GM18907 (cell line): Measurements from ENCODE around the gene ITCH.
A peak's percentile ranks its signal among the peaks of the same experiment; 100 is the strongest.
"Not testable (repeated sequence)": the region's sequence is repeated elsewhere in the genome, so short reads cannot be mapped to it uniquely, and the experiment has no call there.

ENCODE experiments used
- ATAC-seq: cut with Tn5 transposase; IDR thresholded peaks from one replicate; pipeline ENCODE4 v1.9.1; 2021; ENCODE audit warnings: mild to moderate bottlenecking, moderate library complexity; ENCODE audit not compliant: unreplicated experiment

Gene ITCH

GRCh38 chr20:34343458-34344211 lies 19.4 kb upstream of the ITCH start:
- no peak for ATAC-seq

- ATAC-seq = no peak
Measured at GRCh38 chr20:34344238-34344637, 18.8 kb upstream of the ITCH start.

- no peak for ATAC-seq
Measured at GRCh38 chr20:34345402-34345736, 17.7 kb upstream of the ITCH start.

GRCh38 chr20:34345839-34346532 lies 17.1 kb upstream of the ITCH start:
- not testable (repeated sequence) for ATAC-seq

- ATAC-seq = not testable (repeated sequence)
Measured at GRCh38 chr20:34346533-34346865, 16.6 kb upstream of the ITCH start.

- no peak for ATAC-seq
Measured at GRCh38 chr20:34347571-34347970, 15.5 kb upstream of the ITCH start.

GRCh38 chr20:34350095-34350494 lies 13.0 kb upstream of the ITCH start:
- no peak for ATAC-seq

GRCh38 chr20:34353467-34353866 lies 9.6 kb upstream of the ITCH start:
- not testable (repeated sequence) for ATAC-seq

- no peak for ATAC-seq
Measured at GRCh38 chr20:34355427-34355826, 7.6 kb upstream of the ITCH start.

GRCh38 chr20:34359729-34360128 lies 3.3 kb upstream of the ITCH start:
- ATAC-seq = not testable (repeated sequence)

GRCh38 chr20:34362502-34363061 lies 491 bp upstream of the ITCH start:
- ATAC-seq = peak; percentile 19

GRCh38 chr20:34363465-34364222 lies 571 bp downstream of the ITCH start:
- peak; percentile 44 for ATAC-seq

GRCh38 chr20:34364223-34364506 lies 1.1 kb downstream of the ITCH start:
- no peak for ATAC-seq

GRCh38 chr20:34365765-34366213 lies 2.7 kb downstream of the ITCH start:
- ATAC-seq = peak; percentile 57

GRCh38 chr20:34367155-34367554 lies 4.1 kb downstream of the ITCH start:
- ATAC-seq = no peak

GRCh38 chr20:34367911-34368310 lies 4.8 kb downstream of the ITCH start:
- ATAC-seq = not testable (repeated sequence)

GRCh38 chr20:34368547-34368946 lies 5.5 kb downstream of the ITCH start:
- ATAC-seq = no peak

- no peak for ATAC-seq
Measured at GRCh38 chr20:34369265-34369664, 6.2 kb downstream of the ITCH start.

- no peak for ATAC-seq
Measured at GRCh38 chr20:34370062-34370461, 7.0 kb downstream of the ITCH start.

- ATAC-seq = no peak
Measured at GRCh38 chr20:34373445-34373844, 10.4 kb downstream of the ITCH start.

GRCh38 chr20:34374209-34374760 lies 11.2 kb downstream of the ITCH start:
- ATAC-seq = no peak
